Peyer's patch (tissue), 4 donors: ENCODE measurements around the gene CDKN1A.

Source experiments
- CTCF ChIP-seq, 6 experiments: fragments of 450-650 bp in 4 of 6; fragments of 200-600 bp in 2 of 6; sonication (generic) in 1 of 6; IDR thresholded peaks; one replicate each; pipeline ENCODE4 v1.5.1; 2017 to 2019; ENCODE audit warnings: antibody characterized with exemption in 6 of 6, mild to moderate bottlenecking in 3 of 6, moderate library complexity in 1 of 6
- POLR2A ChIP-seq, 2 donors: fragments of 450-650 bp; IDR thresholded peaks; one replicate each; pipeline ENCODE4 v1.5.1; 2017; ENCODE audit warnings: antibody characterized with exemption in 2 of 2, mild to moderate bottlenecking in 2 of 2, moderate library complexity in 2 of 2

GRCh38 chr6:36719126-36719525, 40.6 kb downstream of the CDKN1A start:
- no peak for TF ChIP-seq POLR2A (IDR thresholded peaks at IDR 0.05)
- no peak for TF ChIP-seq CTCF (IDR thresholded peaks at IDR 0.05)
